ENCODE results near the gene ZDHHC14.

DNA sequence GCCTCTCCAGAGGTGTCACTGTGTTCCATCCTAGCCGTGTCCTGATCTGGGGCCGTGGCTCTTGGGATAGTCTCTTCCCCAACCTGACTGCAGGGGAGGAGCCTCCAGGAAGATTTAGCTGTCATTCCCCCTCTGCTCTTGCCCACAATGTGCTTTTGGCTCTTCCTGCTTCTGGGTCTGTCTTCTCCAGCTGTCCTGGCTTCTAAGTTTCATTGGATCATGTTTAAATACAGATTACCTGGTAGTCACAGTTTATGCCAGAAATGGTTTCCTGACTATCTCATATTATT lies 139.1 kb downstream of the ZDHHC14 start:
- TF ChIP-seq POLR2A (IDR thresholded peaks at IDR 0.05), result no peak
- TF ChIP-seq, protein P1, sequence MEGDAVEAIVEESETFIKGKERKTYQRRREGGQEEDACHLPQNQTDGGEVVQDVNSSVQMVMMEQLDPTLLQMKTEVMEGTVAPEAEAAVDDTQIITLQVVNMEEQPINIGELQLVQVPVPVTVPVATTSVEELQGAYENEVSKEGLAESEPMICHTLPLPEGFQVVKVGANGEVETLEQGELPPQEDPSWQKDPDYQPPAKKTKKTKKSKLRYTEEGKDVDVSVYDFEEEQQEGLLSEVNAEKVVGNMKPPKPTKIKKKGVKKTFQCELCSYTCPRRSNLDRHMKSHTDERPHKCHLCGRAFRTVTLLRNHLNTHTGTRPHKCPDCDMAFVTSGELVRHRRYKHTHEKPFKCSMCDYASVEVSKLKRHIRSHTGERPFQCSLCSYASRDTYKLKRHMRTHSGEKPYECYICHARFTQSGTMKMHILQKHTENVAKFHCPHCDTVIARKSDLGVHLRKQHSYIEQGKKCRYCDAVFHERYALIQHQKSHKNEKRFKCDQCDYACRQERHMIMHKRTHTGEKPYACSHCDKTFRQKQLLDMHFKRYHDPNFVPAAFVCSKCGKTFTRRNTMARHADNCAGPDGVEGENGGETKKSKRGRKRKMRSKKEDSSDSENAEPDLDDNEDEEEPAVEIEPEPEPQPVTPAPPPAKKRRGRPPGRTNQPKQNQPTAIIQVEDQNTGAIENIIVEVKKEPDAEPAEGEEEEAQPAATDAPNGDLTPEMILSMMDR (IDR thresholded peaks at IDR 0.05), result no peak
